ENCODE results near the gene LRRC56. TPM values are rescaled to one million over a fixed set of nuclear protein-coding genes. Genes with fewer than 3 reads are reported as not detected.

Gene LRRC56
- total RNA-seq, 1 donor from 2014 or later = 1.4 TPM

DNA sequence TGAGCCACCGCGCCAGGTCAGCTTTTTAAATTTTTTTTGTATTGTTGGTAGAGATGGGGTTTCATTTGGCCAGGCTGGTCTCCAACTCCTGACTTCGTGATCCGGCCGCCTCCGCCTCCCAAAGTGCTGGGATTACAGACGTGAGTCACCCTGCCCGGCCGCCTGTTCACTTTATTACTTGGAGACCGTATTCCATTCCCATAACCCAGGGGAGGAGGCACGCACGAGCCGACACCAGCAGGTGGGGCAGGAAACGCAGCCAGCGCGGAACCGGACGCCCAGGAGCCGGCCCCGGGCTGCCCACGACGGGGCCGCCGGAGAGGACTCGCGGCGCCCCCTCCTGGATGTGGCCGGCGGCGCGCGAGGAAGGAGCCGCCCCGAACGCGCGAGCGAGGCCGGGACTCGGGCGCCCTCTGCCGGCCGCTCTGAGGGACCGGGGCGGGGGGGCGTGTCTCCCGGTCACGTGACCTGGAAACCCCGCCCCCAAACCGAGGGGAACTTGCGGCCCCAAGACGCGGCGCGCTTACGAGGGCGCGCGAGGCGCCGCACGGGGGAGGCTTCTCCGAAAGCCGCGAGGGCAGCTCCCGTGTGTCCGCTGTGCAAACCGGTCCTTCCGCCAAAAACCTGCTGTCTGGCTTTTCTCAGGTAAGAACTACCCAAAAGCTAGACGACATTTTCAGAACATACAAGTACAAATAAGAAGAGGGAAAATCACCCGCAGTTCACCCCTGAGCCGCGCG lies 18.7 kb upstream of the LRRC56 start:
- intact Hi-C loops (cut with micrococcal nuclease) = loop anchor here (1.0 to 2.0 kb wide), 4 partner anchors 11 to 103 kb away; partner anchors contain the start of genes HRAS and RNH1

DNA sequence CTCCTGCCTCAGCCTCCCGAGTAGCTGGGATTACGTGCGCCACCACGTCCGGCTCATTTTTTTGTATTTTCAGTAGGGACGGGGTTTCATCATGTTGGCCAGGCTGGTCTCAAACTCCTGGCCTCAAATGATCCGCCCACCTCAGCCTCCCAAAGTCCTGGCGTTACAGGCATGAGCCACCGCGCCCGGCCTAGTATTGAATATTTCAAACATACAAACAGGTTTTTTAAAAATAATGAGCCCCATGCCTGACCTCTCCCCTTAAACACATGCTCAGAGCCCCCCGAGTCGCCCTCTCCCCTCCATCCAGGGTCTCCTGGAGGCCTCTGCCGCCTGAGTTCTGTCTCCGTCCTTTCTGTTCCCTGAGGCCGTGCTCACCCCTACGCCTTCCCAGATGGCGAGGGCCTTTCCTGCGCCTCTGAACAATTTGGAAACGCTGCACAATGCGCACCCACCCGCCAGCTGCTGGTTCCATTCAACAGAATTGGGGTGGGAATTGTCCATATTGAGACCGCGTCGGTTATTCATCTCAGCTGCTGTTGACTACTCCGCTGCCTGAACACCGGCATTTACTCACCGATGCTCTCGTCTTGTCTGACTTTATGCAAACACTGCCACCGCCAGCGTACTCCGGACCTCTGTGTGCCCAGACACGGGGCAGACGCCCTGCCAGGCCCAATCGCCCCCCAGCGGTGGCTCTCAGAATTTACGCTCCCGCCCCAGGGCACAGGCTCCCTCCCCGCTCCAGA lies 16.7 kb upstream of the LRRC56 start:
- intact Hi-C loops (cut with micrococcal nuclease) = no loop called here

DNA sequence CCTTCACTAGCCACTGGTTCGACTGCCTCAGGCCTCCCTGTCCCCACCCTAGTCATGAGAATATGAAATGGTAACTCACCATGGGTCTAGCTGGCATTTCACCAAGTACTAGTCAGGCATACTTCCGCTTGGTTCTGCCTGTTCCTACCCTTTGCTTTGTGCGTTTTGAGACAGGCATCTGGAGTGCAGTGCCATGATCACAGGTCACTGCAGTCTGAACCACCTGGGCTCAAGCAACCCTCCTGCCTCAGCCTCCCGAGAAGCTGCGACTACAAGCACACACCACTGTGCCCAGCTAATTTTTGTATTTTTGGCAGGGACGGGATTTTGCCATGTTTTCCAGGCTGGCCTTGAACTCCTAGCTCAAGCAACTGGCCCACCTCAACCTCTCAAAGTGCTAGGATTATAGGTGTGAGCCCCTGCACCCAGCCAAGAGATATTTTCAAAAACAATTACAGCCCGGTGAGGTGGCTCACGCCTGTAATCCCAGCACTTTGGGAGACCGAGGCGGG lies 16.1 kb upstream of the LRRC56 start:
- intact Hi-C loops (cut with micrococcal nuclease) = no loop called here

DNA sequence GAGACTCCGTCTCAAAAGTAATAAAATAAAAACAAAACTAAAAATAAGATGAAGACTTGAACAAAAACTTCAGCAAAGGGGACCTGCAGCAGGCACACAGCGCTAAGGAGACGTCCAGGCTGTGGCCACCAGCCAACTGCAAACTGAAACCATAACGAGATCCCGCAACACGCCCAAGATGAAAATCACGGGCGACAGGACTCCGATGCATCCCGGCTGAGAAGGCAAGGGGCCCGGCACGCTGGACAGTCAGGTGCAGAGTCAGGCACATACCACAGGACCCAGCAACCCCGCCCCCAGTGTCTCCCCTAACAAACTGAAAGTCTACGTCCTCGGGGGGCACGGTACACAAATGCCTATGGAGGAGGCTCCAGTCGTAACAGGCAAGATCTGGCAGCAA lies 11.1 kb upstream of the LRRC56 start:
- intact Hi-C loops (cut with micrococcal nuclease) = no loop called here

DNA sequence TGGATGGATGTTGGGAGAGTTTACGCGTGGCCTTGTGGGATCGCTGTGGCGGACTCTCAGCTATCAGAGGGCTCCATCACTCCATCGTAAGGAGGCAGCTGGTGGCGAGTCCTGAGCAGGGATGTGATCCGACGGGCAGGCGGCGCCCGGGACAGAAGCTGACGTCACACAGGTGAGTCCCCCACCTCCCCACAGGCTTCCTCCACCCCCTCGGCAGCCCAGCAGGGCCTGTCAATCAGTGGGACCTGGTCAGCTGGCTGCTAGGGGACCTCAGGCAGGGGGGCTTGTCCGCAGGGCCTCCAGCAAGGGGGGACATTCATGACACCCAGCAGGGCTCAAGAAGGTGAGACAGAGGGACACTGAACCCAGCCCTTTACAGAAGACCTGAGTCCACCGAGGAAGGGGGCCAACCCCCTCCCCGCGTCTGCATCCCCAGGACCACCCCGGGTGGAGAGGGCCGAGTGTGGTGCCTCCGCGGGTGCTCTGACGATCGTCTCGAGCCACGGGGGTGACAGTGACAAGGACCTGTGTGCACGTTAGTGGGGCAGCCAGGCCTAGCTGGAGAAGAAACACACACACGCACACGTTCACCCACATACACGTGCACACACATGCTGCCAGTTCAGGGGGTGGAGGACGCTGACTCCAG lies 9.0 kb upstream of the LRRC56 start:
- intact Hi-C loops (cut with micrococcal nuclease) = no loop called here

DNA sequence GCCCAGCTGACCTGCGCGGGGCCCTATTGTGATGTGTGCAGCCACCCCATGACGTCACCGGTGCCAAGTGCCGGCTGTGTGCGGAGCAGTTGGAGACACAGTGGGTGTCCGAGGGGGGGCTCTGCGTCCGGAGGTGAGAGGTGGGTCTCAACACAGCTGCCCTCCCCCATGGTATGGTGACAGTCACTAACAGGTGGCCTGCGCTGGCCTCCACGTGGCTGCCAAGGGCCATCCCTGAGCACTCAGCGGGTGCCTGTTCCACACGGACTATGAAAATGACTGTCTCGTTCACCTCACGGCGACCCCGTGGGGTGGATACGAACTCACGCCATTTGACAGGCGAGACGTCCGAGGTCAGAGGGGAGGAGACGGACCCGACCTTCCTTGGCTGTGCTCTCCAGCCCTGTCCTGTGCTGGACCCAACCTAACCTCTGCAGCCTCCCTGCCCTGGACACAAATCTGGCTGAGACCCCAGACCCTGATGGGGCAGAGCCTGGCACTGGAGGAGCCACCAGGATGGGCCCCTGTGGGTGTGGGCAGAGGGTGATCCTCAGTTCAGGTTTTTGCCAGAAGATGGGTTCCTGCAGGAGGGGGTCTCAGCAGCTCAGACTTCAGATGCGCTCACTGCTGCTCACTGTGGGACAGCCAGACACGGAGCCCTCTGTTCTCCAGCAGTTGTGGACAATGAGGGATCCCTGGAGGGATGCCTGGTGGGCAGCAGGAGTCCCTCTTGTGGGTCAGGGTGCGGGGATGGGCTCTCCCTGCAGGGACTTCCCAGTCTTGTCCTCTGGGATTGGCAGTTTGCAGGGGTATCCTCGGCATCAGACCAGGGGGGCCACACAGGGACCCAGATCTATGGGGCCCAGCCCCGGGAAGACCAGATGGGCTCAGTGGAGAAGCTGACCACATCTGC lies 8.3 kb upstream of the LRRC56 start:
- intact Hi-C loops (cut with micrococcal nuclease) = no loop called here

DNA sequence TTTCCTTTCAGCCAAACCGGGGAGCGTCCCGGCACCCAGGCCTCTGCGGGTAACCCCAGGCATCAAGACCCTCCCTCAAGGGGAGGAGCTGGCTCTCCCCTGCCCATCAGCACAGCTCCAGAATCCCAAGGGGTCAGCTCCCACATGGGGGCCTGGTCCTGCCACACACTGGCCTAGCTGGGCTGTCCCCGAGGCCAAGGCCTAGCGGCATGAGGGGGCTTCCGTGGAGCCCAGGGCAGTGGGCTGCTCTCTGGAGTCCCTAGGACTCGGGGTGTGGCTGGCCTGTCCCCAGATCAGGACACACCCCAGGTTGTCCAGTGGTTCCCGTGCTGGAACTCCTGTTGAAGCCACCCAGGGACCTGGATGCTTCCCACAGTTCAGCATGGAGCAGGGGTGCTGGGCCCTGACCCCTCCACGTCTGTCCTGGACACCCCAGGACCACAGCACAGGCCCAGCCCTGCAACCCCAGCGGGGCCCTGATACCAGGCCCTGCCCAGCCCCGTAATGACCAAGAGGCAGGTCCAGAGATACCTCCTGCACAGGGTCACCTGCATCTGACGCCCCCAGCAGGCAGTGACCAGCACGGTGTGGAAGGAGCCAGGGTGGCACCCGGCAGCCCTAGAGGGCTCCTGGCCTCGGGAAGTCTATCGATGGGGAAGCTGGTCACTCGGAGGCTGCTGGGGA lies 7.5 kb upstream of the LRRC56 start:
- intact Hi-C loops (cut with micrococcal nuclease) = no loop called here

DNA sequence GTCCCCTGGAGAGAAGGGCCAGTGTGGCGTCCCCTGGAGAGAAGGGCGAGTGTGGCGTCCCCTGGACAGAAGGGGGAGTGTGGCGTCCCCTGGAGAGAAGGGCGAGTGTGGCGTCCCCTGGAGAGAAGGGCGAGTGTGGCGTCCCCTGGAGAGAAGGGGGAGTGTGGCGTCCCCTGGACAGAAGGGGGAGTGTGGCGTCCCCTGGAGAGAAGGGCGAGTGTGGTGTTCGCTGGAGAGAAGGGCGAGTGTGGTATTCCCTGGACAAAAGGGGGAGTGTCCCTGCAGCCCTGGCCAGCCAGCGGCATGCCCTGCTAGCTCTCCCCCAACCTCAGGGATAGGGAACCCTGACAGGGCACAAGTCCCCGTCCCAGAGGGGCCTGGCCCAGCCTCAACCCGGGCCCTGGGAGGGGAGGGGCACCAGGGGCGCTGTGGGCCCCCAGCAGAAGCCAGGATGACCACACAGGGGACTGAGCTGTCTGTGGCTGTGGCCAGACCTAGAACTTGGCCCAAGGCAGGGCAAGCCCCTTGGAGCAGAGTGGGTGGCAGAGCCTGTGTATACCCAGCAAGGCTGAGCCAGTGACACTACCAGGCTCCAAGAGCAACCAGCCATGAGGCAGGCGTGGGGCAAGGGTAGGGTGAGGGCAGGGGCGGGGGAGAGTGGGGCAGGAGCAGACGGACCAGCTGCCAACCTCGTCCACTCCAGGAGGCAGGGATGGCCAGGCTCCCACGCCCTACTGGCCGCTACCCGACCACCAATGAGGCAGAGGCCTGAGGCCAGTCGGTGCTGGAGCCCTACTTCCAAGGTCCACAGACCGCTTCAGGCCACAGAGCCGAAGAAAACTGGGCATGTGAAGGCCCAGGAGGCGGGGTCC lies 6.1 kb upstream of the LRRC56 start:
- intact Hi-C loops (cut with micrococcal nuclease) = no loop called here

DNA sequence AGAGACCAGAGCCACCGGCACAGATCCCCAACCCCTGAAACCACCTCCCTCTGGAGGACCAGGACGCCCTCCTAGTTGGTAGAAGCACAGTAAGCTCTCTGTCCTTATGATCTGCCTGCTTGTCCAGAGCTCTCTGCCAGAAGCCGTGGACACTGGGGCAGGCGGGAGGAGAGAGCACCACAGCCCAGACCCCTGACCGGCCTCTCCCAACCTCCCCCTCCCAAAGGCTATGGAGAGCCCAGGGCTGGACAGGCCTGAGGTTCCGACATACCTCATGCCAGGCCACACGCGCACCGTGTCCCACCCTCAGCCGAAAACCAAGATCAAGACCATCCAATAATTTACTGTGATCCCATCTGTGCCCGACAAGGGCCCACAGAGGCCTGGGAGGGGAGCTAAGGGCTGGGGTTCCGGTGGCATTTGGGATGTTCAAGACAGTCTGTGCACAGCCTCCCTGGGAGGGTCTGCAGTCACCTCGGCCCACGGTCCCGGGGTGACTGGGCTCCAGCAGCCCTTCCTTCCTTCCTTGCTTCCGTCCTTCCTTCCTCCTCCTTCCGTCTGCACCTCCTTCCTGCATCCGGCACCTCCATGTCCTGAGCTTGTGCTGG lies 5.3 kb upstream of the LRRC56 start:
- intact Hi-C loops (cut with micrococcal nuclease) = no loop called here

DNA sequence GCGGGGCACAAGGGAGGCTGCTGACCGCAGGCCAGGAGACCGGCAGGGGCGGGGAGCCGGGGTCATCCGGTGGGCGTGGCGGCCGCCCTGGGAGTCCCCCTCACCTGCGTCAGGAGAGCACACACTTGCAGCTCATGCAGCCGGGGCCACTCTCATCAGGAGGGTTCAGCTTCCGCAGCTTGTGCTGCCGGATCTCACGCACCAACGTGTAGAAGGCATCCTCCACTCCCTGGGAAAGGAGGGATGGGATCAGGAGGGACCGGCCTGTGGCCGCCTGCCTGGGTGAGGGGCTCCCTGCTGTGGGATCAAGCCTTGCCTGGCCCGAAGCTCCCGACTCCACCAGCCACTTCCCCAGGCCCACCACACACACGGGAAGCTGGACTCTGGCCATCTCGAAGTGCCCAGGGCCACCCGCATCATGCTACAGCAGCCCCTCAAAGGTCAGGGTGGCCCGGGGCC lies 4.8 kb upstream of the LRRC56 start:
- intact Hi-C loops (cut with micrococcal nuclease) = no loop called here

DNA sequence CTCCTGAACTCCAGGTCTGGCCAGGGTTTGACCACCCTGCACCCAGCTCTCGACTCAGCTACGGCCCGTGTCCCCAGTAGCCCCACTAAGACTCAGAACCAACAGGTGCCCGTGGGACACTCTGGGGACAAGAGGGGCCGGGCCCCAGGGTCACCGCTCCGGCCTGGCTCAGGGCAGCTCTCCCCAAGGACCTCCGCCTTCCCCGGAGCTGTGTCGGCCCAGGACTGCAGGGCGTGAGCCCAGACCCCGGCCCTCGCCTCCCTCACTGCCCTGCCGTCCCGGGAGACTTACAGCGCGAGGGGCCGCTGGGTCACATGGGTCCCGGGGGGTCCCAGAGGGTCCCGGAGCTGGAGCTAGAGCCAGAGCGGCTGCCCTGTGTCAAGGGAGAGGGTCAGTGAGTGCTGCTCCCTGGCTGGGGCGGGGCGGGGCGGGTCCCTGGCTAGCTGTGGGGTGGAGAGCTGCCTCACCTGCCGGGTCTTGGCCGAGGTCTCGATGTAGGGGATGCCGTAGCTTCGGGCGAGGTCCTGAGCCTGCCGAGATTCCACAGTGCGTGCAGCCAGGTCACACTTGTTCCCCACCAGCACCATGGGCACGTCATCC lies 4.2 kb upstream of the LRRC56 start:
- intact Hi-C loops (cut with micrococcal nuclease) = no loop called here

DNA sequence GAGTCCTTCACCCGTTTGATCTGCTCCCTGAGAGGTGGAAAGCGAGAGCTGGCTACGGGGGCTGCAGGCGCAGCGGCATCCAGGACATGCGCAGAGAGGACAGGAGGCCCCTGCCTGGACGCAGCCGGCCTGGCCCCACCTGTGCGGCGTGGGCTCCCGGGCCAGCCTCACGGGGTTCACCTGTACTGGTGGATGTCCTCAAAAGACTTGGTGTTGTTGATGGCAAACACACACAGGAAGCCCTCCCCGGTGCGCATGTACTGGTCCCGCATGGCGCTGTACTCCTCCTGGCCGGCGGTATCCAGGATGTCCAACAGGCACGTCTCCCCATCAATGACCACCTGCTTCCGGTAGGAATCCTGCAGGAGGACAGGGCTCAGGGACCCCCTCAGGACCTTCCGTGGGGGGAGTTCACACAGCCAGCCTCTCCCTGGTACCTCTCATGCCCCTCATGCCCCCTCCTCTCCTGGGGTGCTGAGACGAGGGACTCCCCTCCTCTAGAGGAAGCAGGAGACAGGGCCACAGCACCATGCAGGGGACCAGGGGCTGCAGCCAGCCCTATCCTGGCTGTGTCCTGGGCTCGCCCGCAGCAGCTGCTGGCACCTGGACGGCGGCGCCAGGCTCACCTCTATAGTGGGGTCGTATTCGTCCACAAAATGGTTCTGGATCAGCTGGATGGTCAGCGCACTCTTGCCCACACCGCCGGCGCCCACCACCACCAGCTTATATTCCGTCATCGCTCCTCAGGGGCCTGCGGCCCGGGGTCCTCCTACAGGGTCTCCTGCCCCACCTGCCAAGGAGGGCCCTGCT lies 3.5 kb upstream of the LRRC56 start:
- intact Hi-C loops (cut with micrococcal nuclease) = loop anchor here (2.0 kb wide), 2 partner anchors 15 to 263 kb away; no protein-coding TSS in a partner anchor

DNA sequence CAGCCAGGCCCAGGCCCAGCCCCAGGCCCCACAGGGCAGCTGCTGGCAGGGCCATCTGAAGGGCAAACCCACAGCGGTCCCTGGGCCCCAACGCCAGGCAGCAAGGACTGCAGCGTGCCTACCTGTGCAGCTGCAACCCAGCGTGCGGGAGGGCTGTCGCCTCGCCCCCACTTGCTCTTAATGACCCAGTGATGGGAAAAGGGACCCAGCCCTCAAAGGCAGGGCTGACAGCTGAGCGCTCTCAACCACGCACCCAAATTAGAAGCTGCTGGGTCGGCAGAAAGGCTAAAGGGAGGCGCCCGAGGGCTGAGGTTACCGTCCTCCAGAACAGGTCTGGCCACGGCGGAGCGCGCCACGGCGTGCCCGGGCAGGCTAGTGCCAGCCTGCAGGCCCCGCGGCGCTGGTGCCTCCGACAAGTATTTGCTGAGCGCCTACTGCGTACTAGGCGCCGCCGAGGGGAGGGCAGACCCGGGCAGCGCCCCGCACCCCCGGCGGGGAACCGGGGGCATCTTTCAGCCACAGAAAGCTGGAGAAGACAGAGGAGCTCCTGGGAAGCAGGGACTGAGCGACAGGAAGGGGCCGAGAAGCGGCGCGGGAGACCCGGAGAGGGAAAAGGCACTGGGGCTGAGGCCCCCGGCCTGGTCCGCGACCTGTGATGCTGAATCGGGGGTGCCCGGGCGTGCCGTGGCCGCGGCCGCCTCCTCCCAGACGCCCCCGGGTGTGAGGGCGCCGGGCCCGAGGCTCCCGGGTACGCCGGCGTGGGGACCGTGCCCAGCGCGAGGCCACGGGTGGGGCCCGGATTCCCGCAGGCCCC lies 2.7 kb upstream of the LRRC56 start:
- intact Hi-C loops (cut with micrococcal nuclease) = loop anchor here (1.0 to 5.0 kb wide), 8 partner anchors 16 to 262 kb away; partner anchors contain the start of genes DEAF1, LMNTD2, RASSF7 and RNH1

DNA sequence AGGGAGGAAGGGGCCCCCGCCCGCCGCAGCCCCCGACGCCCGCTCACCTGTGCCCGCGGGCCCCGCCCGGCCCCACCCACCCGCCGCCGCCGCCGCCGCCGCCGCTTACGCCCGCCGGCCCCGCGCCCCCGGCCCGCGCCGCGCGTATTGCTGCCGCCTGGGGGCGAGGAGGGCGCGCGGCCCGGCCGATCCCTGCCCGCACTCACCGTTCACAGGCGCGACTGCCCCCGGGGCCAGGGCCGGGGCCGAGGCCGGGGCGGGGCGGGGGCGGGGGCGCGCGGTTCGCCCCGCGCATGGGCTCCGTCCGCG lies 2.2 kb upstream of the LRRC56 start:
- intact Hi-C loops (cut with micrococcal nuclease) = loop anchor here (1.0 to 5.0 kb wide), 8 partner anchors 16 to 262 kb away; partner anchors contain the start of genes DEAF1, LMNTD2, RASSF7 and RNH1

DNA sequence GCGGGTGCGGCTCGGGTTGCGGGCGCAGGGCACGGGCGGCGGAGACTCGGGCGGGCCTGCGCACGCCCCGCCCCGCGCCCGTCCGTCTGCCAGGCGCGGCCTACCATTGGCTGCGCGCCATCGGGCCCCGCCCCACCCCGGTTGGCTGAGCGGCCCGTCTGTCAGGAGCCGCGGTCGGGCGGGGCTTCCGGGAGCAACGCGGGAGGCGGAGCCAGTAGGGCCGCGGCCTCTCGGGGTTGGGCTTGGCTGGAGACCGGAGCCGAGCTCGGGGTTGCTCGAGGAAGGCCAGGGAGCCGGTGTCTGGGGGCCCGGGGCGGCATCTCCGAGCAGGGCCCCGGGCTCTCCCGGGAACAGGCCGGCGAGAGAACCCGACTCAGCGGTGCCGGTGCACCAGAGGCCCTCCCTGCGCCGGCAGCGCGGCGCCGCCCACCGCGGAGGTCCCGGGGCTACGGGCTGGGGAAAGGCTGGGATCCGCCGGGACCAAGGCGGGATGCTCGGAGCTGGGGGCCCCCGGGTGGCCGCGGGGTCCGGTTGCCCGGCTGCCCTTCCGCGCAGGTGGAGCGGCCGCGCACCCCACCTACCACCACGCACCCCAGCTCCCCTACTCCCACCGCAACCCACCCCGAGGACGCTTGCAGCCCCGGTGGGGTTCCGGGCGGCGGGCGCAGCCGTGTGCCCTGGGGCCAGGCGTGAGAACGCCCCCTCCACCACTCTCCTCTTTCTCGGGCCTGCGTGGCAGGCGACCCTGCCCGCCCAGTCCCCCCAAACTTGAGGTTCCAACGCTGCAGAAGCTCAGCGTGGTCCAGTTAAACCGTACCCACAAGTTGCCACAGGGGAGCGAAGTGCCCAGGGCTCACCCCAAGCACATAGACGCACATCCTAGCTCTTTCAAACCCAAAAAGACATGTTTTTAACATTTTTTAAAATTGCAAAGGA lies 1.5 kb upstream of the LRRC56 start, which contains the start of gene HRAS:
Gene HRAS, minus strand, starts transcription at position 58 of the 936 bp plus-strand sequence.
- intact Hi-C loops (cut with micrococcal nuclease) = loop anchor here (1.0 to 5.0 kb wide), 8 partner anchors 17 to 261 kb away; partner anchors contain the start of genes DEAF1, LMNTD2, RASSF7 and RNH1

Measured in T-helper 1 cell treated with Interleukin-12 subunit alpha and Interleukin-12 subunit beta and Interleukin-4 antibody, amounts not matched to agents 30 ng/mL and 1 ng/mL, for 36 hours (primary cell).